ENCODE data around the gene MAPRE3.

Gene MAPRE3

GRCh38 chr2:27069961-27070618, 99.7 kb downstream of the MAPRE3 start:
- Histone ChIP-seq H3K9me3 (ENCODE audit: insufficient read depth, low read length) (no peaks in the 10 kb centered on the region), H3K9ac (ENCODE audit: low read length) (peak overlapping the region; percentile 93; the same call in 1 of the 2 replicates), H3K4me1 (ENCODE audit: low read length) (peaks cover 18% of the 10 kb centered on the region), H3K79me2 (ENCODE audit: low read length) (peaks cover 31% of the 10 kb centered on the region), H4K20me1 (ENCODE audit: insufficient read depth, low read length) (no peaks in the 10 kb centered on the region), H2AFZ (ENCODE audit: low read depth, low read length) (no peak overlapping the region), H3K4me3 (ENCODE audit: low read length) (peak overlapping the region; percentile 98), H3K27me3 (ENCODE audit: low read depth, low read length) (no peaks in the 10 kb centered on the region), H3K36me3 (replicated peaks; ENCODE audit: low read depth, low read length) (peaks cover 37% of the 10 kb centered on the region), H3K27ac (ENCODE audit: low read length) (no peak overlapping the region), H3K4me2 (ENCODE audit: low read length) (peak overlapping the region; percentile 95)
- TF ChIP-seq CTCF (IDR thresholded peaks at IDR 0.05; ENCODE audit: low read depth, low read length) (no peak), EZH2phosphoT487 (IDR thresholded peaks at IDR 0.05; ENCODE audit: low read depth) (no peak)

- Histone ChIP-seq H2AFZ (ENCODE audit: low read depth, low read length) (peak overlapping the region; percentile 68; the same call in 1 of the 2 replicates), H3K4me2 (ENCODE audit: low read length) (peak overlapping the region; percentile 95), H3K27me3 (ENCODE audit: low read depth, low read length) (no peaks in the 10 kb centered on the region), H3K9ac (ENCODE audit: low read length) (peak overlapping the region; percentile 93), H3K4me3 (ENCODE audit: low read length) (peak overlapping the region; percentile 98), H3K79me2 (ENCODE audit: low read length) (peaks cover 31% of the 10 kb centered on the region), H3K36me3 (replicated peaks; ENCODE audit: low read depth, low read length) (peaks cover 31% of the 10 kb centered on the region), H3K27ac (ENCODE audit: low read length) (peak overlapping the region; percentile 50), H4K20me1 (ENCODE audit: insufficient read depth, low read length) (no peaks in the 10 kb centered on the region), H3K4me1 (ENCODE audit: low read length) (peaks cover 18% of the 10 kb centered on the region), H3K9me3 (ENCODE audit: insufficient read depth, low read length) (no peaks in the 10 kb centered on the region)
- TF ChIP-seq EZH2phosphoT487 (IDR thresholded peaks at IDR 0.05; ENCODE audit: low read depth) (no peak), CTCF (IDR thresholded peaks at IDR 0.05; ENCODE audit: low read depth, low read length) (no peak)
These were observed 100.3 kb downstream of the MAPRE3 start for GRCh38 chr2:27070653-27071276.

GRCh38 chr2:27071277-27071989, 101.0 kb downstream of the MAPRE3 start, which contains the start of gene OST4:
Gene OST4, minus strand, starts transcription at chr2:27071654.
- peaks cover 31% of the 10 kb centered on the region for H3K79me2 ChIP-seq (ENCODE audit: low read length)
- peak within 1 kb of the TSS; percentile 98 for H3K4me3 ChIP-seq (ENCODE audit: low read length)
- peaks cover 3% of the 10 kb centered on the region; the same call in 1 of the 2 replicates for H3K27me3 ChIP-seq (ENCODE audit: low read depth, low read length)
- H3K4me1 ChIP-seq (ENCODE audit: low read length), result peaks cover 18% of the 10 kb centered on the region
- H2AFZ ChIP-seq (ENCODE audit: low read depth, low read length), result peak within 1 kb of the TSS; percentile 84
- no peaks in the 10 kb centered on the region for H3K9me3 ChIP-seq (ENCODE audit: insufficient read depth, low read length)
- peak within 1 kb of the TSS; percentile 93 for H3K9ac ChIP-seq (ENCODE audit: low read length)
- peak within 1 kb of the TSS; percentile 55 for H3K27ac ChIP-seq (ENCODE audit: low read length)
- TF ChIP-seq CTCF (IDR thresholded peaks at IDR 0.05; ENCODE audit: low read depth, low read length) (no peak), EZH2phosphoT487 (IDR thresholded peaks at IDR 0.05; ENCODE audit: low read depth) (no peak)
- no peaks in the 10 kb centered on the region for H4K20me1 ChIP-seq (ENCODE audit: insufficient read depth, low read length)
- H3K4me2 ChIP-seq (ENCODE audit: low read length), result peak within 1 kb of the TSS; percentile 95
- peaks cover 31% of the 10 kb centered on the region for H3K36me3 ChIP-seq (replicated peaks; ENCODE audit: low read depth, low read length)
